ENCODE measurements around the gene CARM1. TPM values are rescaled to one million over a fixed set of nuclear protein-coding genes. Genes with fewer than 3 reads are reported as not detected.
A peak's percentile ranks its signal among the peaks of the same experiment; 100 is the strongest.

The CARM1 gene
- total and polyA plus RNA-seq, 2 of the 13 experiments (the other 11 are each of a cell fraction or from before 2014, with no cell fraction given): 27.6 to 55.8 TPM

GRCh38 chr19:10895920-10896319 is 24.6 kb downstream of the CARM1 start:
- Histone ChIP-seq H3K27ac (ENCODE audit: extremely low read length, insufficient read depth, low read length) (no peak overlapping the region), H3K9me3 (ENCODE audit: low read length) (no peaks in the 10 kb centered on the region), H2AFZ (ENCODE audit: low read length) (no peak overlapping the region), H3K4me2 (ENCODE audit: low read depth, low read length) (no peak overlapping the region), H3K4me3 (replicated peaks in 1 of 3; ENCODE audit: insufficient read depth in 1 of 3, low read depth in 2 of 3, low read length in 3 of 3) (no peak overlapping the region), H3K79me2 (ENCODE audit: insufficient read depth, low read length) (peaks cover 35% of the 10 kb centered on the region), H3K4me1 (ENCODE audit: insufficient read depth, low read length) (peaks cover 15% of the 10 kb centered on the region), H3K27me3 (ENCODE audit: control insufficient read depth in 1 of 2, insufficient read depth in 2 of 2, low read length in 2 of 2) (no peaks in the 10 kb centered on the region), H3K36me3 (replicated peaks in 1 of 2; ENCODE audit: control insufficient read depth in 1 of 2, insufficient read depth in 2 of 2, low read length in 2 of 2) (peaks cover 0 to 5% of the 10 kb centered on the region in 2 experiments; a peak in 3 of 5 replicates), H3K9ac (ENCODE audit: insufficient read depth, low read depth, low read length) (no peak overlapping the region), H4K20me1 (ENCODE audit: insufficient read depth, low read length) (peaks cover 26% of the 10 kb centered on the region; the same call in 1 of the 2 replicates)
- in situ Hi-C loops (cut with HindIII; ENCODE audit: extremely low pct_ligation_motif_present, low pct_unique_long_range_greater_than_20kb) (no loop called here), intact Hi-C loops (cut with micrococcal nuclease; ENCODE audit: unreplicated experiment) (no loop called here)
- DNase-seq (ENCODE audit: low spot score): no peak
- ChIA-PET CTCF (ENCODE audit: low intra/inter-chr PET ratio, low total read pairs) (no interaction called here), POLR2A (no interaction called here)
- 92% methylated on average over 8 of the region's 12 CpGs for WGBS (ENCODE audit: low lambda C conversion rate)
- no peak for FAIRE-seq
- no TSS peak for BruUV-seq (replicated peaks)
- ATAC-seq: peak; percentile 47; the same call in 2 of the 3 replicates
- TF ChIP-seq THAP9 (CRISPR knock-in tag; IDR thresholded peaks at IDR 0.05; ENCODE audit: borderline replicate concordance) (no peak), MAFG (CRISPR knock-in tag; IDR thresholded peaks at IDR 0.05) (no peak), ZNF33A (CRISPR knock-in tag; IDR thresholded peaks at IDR 0.05; ENCODE audit: borderline replicate concordance) (no peak), DMAP1 (CRISPR knock-in tag; IDR thresholded peaks at IDR 0.05) (no peak), ASH2L (IDR thresholded peaks at IDR 0.05; ENCODE audit: insufficient read length, low read depth, low read length) (no peak), RBFOX2 (IDR thresholded peaks at IDR 0.05; ENCODE audit: low read depth, low read length) (no peak), NR1H2 (CRISPR knock-in tag; IDR thresholded peaks at IDR 0.05; ENCODE audit: borderline replicate concordance, low read depth) (no peak), CTCF (CRISPR knock-in tag; IDR thresholded peaks at IDR 0.05) (peak; percentile 45), USF2 (IDR thresholded peaks at IDR 0.05; ENCODE audit: low read depth, low read length) (no peak), USF2 (CRISPR knock-in tag; IDR thresholded peaks at IDR 0.05; ENCODE audit: borderline replicate concordance) (no peak), PHF5A (CRISPR knock-in tag; IDR thresholded peaks at IDR 0.05; ENCODE audit: low read depth, unreplicated experiment) (no peak), ZNF687 (CRISPR knock-in tag; IDR thresholded peaks at IDR 0.05) (peak; percentile 36; the same call in 1 of the 2 replicates), DDIT3 (CRISPR knock-in tag; IDR thresholded peaks at IDR 0.05) (no peak)
